ENCODE results near the gene DHRS11.

The DHRS11 gene, protein sequence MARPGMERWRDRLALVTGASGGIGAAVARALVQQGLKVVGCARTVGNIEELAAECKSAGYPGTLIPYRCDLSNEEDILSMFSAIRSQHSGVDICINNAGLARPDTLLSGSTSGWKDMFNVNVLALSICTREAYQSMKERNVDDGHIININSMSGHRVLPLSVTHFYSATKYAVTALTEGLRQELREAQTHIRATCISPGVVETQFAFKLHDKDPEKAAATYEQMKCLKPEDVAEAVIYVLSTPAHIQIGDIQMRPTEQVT

DNA sequence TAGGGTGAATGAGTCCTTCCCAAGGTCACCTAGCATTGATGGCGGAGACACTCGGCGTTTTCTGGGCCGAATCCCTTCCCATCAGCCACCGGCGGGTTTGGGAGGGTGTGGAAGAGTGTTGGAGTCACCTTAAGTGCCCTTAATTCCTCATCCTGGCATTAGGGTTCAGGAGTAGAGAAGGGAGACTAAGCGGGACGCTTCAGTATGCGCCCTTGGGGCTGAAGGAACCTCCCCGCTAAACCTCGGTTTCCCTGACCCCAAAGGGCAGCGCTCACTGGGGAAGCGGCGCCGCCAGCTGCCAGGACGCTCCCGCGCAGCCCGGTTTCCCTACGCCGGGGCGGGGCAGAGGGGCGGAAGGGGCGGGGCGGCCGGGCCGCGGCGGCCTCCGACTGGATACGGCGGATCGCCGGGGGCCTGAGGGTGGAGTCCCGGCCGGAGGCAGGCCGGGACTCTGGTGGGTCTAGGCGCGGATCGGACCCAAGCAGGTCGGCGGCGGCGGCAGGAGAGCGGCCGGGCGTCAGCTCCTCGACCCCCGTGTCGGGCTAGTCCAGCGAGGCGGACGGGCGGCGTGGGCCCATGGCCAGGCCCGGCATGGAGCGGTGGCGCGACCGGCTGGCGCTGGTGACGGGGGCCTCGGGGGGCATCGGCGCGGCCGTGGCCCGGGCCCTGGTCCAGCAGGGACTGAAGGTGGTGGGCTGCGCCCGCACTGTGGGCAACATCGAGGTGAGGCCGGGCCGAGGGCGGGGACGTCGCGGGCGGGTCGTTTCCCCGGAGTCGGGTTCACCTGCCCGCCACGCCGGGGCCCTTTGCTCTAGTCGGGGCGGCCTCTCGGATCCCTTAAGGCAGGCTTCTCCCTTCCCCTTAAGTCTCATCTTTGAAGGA, at the start of gene DHRS11:
Gene DHRS11, plus strand, starts transcription at position 446 of the 882 bp plus-strand sequence. Its CDS starts 131 bp downstream, at position 577.
- peak; percentile 82 for DNase-seq (ENCODE audit: low read depth)

DNA sequence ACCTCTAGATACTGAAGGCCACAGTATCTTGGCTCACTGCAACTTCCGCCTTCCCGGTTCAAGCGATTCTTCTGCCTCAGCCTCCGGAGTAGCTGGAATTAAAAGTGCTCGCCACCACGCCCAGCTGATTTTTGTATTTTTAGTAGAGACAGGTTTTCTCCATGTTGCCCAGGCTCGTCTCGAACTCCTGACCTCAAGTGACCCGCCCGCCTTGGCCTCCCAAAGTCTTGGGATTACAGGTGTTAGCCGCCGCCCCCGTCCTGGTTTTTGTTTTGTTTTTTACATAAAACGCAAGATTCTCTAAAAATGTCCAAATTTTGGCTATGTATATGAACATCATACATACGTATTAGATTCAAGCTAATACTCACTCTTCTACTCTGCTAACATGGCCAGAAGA, 48.9 kb upstream of the DHRS11 start:
- no peak for DNase-seq (ENCODE audit: low read depth)

GRCh38 chr17:36544044-36544306, 47.7 kb upstream of the DHRS11 start:
- no peak for DNase-seq (ENCODE audit: low read depth)

GRCh38 chr17:36544307-36545076, 47.2 kb upstream of the DHRS11 start, which contains the start of gene GGNBP2:
Gene GGNBP2, plus strand, starts transcription at chr17:36544919. Its CDS starts 806 bp downstream, at chr17:36545725.
- DNase-seq (ENCODE audit: low read depth) = peak; percentile 96

GRCh38 chr17:36545077-36545464, 46.6 kb upstream of the DHRS11 start:
- DNase-seq (ENCODE audit: low read depth) = no peak

- DNase-seq (ENCODE audit: low read depth) = peak; percentile 97
Measured at GRCh38 chr17:36545465-36546417, 45.9 kb upstream of the DHRS11 start.

DNA sequence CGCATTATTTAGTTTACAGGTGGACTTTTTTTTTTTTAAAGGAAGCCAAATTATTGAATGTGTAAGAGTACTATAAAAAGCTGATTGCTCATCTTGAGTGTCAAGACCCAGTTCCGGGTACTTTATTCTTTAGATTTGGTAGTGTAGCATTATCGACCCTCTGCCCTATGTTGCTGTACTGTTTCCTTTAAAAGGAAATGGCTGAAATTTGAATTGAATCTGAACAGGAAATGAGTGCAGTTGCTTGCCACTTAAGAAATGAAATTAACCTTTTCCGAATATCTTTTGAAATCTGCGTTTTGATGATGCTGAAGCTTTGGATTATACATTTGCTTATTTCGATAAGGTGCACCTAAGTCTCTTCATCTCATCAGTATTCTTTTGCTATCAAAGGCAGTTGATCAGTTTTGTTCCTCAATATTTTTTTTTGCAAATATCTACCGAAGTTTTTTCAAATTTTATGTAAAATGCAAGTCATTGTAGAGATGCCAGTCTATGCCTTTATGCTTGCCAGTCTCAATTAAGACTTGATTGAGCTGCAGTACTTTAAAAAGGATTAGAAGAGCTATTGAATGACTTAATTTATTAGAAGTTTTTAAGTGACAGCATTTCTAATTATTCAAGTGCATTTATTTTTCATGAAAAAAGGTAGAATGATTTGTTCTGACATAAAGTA, 45.1 kb upstream of the DHRS11 start:
- DNase-seq (ENCODE audit: low read depth) = peak; percentile 23

DNA sequence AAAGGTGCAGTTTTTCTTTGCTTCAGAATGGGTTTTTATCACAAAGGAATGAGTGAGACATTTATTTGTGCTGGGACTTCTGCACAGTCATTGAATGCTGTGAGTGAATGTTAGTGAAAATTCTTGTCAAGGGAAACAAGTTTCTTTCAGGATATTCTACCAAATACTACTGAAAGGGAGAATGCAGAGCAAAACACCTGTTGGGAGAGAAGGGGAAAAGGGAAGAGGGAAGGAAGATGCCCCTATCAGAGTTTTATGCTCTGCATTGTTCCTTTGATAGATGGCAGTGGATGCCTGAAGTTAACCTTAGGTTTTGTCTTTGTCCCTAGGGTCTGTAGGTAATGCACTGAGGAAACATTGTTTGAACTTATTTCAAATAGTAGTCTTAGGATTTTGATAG, 43.9 kb upstream of the DHRS11 start:
- no peak for DNase-seq (ENCODE audit: low read depth)

DNA sequence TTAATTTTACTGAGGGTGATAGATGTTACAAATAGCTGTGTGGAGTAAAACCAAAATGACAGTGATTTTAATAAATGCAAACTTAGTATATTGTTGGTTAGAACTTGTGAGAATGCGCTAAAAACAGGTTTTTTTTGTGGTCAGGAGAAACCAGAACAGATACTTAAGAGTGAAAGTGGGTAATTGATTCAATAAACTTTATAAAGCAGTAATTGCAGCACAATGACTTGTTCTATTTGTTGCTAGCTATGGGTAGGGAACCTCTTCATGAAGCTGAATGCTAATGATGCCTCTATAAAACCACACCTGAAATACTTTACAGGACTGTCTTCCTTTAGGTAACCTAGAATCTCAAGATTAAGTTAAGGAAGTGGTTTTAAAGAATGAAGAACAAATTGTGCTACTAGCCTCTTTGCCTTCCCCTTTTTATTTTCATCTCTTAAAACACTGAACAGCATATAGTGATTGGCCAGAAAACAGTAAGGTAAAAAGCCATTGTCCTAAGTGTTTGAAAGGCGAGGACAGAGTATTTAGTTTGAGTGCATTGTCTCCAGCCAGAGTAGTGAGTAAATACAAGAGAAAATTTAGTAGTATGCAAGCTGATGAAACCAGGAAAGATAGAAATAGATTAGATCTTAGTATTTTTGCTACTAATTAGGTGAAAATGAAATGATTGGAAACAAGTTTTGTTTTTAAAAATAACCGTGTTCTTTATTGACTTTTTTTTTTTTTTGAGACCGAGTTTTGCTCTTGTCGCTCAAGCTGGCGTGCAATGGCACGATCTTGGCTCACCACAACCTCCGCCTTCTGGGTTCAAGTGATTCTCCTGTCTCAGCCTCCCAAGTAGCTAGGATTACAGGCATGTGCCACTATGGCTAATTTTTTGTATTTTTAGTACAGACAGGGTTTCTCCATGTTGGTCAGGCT, 40.9 kb upstream of the DHRS11 start:
- DNase-seq (ENCODE audit: low read depth) = no peak

DNA sequence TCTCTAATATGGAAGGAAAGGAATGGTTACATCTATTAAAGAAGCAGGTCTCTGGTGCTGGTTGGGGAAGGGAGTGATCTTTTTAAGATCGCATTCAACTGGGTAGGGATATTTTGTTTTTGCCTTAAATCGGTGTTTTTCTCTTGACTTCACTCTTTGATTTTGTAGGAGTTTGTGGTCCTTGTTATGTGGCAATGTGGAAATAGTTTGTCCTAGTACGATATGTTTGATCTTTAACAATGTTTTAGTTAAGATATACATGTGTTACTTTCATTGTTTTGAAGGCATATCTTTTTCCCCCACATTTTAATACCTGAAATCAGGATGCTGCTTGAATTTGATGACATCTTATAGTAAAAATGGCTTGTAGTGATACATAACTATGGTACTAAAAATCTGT, 38.2 kb upstream of the DHRS11 start:
- no peak for DNase-seq (ENCODE audit: low read depth)

DNA sequence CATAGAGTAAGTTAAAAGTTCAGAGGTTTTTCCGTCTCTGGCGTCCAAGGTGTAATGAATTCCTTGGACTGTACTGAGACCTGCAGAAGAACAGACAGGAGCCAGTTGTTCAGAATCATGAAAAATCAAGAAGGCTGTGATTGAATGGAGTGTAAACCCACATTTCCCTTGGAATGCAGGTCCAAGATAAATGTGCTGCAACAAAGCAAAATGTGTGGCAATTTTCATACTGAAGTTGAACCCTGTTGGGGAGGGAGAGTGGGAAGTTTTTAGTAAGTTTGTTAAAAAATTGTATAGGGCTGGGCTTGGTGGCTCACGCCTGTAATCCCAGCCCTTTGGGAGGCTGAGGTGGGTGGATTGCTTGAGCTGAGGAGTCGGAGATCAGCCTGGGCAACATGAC, 25.6 kb upstream of the DHRS11 start:
- no peak for DNase-seq (ENCODE audit: low read depth)

GRCh38 chr17:36575028-36575427, 16.7 kb upstream of the DHRS11 start:
- DNase-seq (ENCODE audit: low read depth) = no peak

GRCh38 chr17:36576793-36577192, 14.9 kb upstream of the DHRS11 start:
- no peak for DNase-seq (ENCODE audit: low read depth)

DNA sequence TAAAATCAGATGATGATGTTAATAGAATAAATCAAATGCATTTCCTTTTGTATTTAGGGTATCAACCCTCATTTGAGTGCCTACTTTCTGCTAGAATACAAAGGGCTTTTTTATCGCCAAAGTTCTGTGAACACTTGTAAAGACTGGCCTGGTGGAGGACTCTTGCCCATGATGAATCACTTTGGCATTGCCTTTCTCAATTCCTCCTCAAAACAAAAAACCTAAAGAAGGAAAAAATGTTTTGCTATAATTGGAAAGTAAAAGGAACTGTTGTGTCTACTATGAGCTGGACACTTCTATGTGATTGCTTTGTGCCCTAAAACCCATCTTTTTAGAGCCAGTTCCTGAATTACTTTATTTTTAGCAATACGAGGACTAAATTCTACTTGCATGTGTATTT, 13.0 kb upstream of the DHRS11 start:
- DNase-seq (ENCODE audit: low read depth) = peak; percentile 50

GRCh38 chr17:36583787-36584186, 7.9 kb upstream of the DHRS11 start:
- DNase-seq (ENCODE audit: low read depth) = no peak

DNA sequence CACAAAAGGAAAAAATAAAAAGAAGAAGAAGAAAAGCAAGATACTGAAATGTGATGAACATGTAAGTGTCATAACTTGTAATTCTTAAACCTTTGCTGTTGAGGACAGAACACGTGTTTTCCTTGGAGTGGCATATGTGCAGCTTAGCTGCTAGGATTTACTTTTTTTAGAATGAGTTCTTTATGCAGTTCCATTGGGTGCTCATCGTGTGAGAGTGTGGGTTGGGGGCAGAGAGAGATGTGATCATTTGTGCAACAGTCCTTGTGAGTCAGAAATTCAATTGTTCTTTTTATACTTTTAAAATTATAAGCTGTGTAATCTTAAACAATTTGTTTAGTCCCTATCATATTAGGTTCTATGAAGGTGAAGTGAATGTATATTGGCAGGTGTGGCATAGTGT, 5.5 kb upstream of the DHRS11 start:
- no peak for DNase-seq (ENCODE audit: low read depth)

GRCh38 chr17:36590082-36590481, 1.6 kb upstream of the DHRS11 start:
- DNase-seq (ENCODE audit: low read depth) = no peak

DNA sequence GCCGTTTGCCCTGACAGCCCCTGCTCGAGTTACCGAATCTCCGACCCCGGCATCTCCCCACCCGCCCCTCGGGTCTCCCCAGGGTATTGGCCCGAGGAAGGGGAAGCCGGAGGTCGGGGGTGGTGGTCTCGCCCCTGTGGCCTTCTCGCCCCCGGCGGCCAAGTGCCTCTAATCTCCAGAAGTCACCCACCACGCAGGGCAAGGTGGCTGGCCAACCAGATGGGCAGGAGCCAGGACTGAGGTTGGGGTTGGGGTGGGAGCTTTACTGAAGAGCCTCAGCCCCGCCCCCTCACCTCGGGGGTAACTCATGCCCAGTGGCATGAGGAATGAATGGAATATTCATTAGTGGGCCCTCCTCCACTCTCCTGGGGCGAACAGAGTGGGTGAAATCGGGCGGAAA, 637 bp downstream of the DHRS11 start:
- DNase-seq (ENCODE audit: low read depth) = peak; percentile 40

GRCh38 chr17:36592716-36593321, 1.1 kb downstream of the DHRS11 start:
- no peak for DNase-seq (ENCODE audit: low read depth)
